ENCODE results near the gene CYP2D6. TPM values are rescaled to one million over a fixed set of nuclear protein-coding genes. Genes with fewer than 3 reads are reported as not detected.

Gene CYP2D6
- total RNA-seq, 1 donor from 2014 or later, result 0.16 TPM

DNA sequence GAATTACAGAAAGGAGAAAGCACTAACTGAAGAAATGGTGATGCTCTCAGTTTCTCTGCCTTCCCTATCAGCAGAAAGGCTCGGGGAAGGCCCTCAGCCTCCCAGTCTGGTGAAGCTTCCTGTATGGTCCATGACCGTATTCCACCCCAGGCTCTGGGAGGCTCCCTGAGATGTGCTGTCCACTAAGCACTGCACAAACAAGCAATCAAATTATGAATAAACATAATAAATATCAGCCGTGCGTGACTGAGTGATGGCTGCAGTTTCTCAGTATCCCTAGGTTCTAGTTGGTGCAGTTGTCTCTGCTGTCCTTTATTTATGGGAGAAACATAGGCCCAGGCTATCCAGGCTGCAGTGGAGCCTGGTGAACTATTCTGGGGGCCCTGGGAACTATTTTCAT lies 47.5 kb downstream of the CYP2D6 start:
- H3K27me3 ChIP-seq (ENCODE audit: low read depth), result no peaks in the 10 kb centered on the region
- no peaks in the 10 kb centered on the region for H3K9me3 ChIP-seq (replicated peaks)
- H3K4me1 ChIP-seq, result peaks cover 87% of the 10 kb centered on the region
- H3K4me3 ChIP-seq, result no peak overlapping the region
- TF ChIP-seq CTCF (IDR thresholded peaks at IDR 0.05; ENCODE audit: borderline replicate concordance), result no peak
- intact Hi-C loops (cut with micrococcal nuclease), result no loop called here
- peaks cover 60% of the 10 kb centered on the region for H3K36me3 ChIP-seq
- H3K27ac ChIP-seq (replicated peaks), result peak overlapping the region; percentile 23
- DNase-seq, result no peak

GRCh38 chr22:42080287-42080686 lies 50.3 kb downstream of the CYP2D6 start:
- intact Hi-C loops (cut with micrococcal nuclease), result no loop called here
- peak overlapping the region; percentile 97 for H3K27ac ChIP-seq (replicated peaks)
- no peak for TF ChIP-seq CTCF (IDR thresholded peaks at IDR 0.05; ENCODE audit: borderline replicate concordance)
- H3K4me3 ChIP-seq, result peak overlapping the region; percentile 75
- H3K27me3 ChIP-seq (ENCODE audit: low read depth), result no peaks in the 10 kb centered on the region
- no peaks in the 10 kb centered on the region for H3K9me3 ChIP-seq (replicated peaks)
- peaks cover 79% of the 10 kb centered on the region for H3K4me1 ChIP-seq
- DNase-seq, result no peak
- H3K36me3 ChIP-seq, result peaks cover 57% of the 10 kb centered on the region

GRCh38 chr22:42079319-42080251 lies 51.0 kb downstream of the CYP2D6 start, which contains the start of gene SMDT1:
Gene SMDT1 (plus strand): TSS chr22:42079700. CDS start chr22:42079769, 69 bp downstream.
- Histone ChIP-seq H3K36me3 (peaks cover 50% of the 10 kb centered on the region), H3K9me3 (replicated peaks) (no peaks in the 10 kb centered on the region), H3K27me3 (ENCODE audit: low read depth) (no peaks in the 10 kb centered on the region), H3K4me1 (peaks cover 79% of the 10 kb centered on the region), H3K4me3 (peak within 1 kb of the TSS; percentile 75), H3K27ac (replicated peaks) (peak within 1 kb of the TSS; percentile 97)
- TF ChIP-seq CTCF (IDR thresholded peaks at IDR 0.05; ENCODE audit: borderline replicate concordance), result no peak
- intact Hi-C loops (cut with micrococcal nuclease), result no loop called here
- DNase-seq, result peak; percentile 99

DNA sequence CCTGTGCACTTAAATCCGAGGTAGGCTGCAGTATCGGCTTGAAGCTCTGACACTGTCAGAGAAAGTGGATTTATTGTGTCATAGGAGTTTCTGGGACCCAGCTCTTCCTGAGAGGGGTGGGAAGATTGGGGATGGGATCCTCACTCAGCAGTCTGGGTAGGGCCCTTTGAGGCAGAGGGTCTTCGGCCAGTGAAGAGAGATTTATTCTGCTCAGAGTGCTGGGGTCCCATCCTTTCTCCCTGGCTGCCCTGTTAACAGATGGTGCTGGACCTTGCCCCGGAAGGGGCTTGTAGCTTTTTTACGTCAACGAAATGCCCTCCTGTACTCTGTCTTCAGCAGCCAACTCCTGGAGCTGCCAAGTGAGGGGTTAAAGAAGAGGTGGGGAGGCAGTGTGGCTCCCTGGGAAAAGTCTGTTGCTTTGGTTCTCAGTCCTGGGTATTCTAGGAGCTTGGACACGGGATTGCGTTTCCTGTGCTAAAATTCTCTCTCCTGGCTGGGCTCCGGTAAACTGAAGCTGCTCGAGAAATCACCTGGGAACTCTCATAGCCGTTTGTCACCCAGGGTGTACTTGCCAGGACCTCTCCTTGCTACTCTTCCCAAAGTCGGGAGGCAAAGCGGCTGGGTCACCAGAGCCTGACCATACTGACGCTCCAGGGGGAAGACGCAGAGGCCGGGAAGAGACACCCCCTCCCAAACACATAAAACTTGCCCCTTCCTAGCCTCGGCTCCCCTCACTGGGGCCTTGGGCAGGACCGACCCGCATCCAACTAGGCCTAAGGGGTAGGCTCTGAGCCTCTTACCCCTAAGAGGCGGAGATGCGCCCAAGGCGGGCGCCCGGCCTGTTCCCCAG lies 51.9 kb downstream of the CYP2D6 start:
- no peak for TF ChIP-seq CTCF (IDR thresholded peaks at IDR 0.05; ENCODE audit: borderline replicate concordance)
- Histone ChIP-seq H3K36me3 (peaks cover 41% of the 10 kb centered on the region), H3K27me3 (ENCODE audit: low read depth) (no peaks in the 10 kb centered on the region), H3K27ac (replicated peaks) (peak overlapping the region; percentile 97), H3K4me3 (peak overlapping the region; percentile 75), H3K4me1 (peaks cover 79% of the 10 kb centered on the region), H3K9me3 (replicated peaks) (no peaks in the 10 kb centered on the region)
- no peak for DNase-seq
- intact Hi-C loops (cut with micrococcal nuclease), result no loop called here

DNA sequence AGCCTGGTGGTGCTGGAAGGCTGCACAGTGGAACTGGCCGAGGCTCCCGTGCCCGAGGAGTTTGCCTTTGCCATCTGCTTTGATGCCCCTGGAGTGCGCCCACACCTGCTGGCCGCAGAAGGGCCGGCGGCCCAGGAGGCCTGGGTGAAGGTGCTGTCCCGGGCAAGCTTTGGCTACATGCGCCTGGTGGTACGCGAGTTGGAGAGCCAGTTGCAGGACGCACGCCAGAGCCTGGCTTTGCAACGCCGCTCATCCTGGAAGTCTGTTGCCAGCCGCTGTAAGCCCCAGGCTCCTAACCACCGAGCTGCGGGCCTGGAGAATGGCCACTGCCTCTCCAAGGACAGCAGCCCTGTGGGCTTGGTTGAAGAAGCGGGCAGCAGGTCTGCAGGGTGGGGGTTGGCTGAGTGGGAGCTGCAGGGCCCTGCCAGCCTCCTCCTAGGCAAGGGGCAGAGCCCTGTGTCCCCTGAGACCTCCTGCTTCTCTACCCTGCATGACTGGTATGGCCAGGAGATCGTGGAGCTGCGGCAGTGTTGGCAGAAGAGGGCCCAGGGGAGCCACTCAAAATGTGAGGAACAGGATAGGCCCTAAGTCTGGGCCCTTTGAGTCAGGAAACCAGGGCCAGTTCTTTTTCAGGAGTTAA lies 53.0 kb downstream of the CYP2D6 start:
- no peak overlapping the region for H3K4me3 ChIP-seq
- no peak for DNase-seq
- H3K4me1 ChIP-seq, result peaks cover 79% of the 10 kb centered on the region
- peak overlapping the region; percentile 97 for H3K27ac ChIP-seq (replicated peaks)
- intact Hi-C loops (cut with micrococcal nuclease), result no loop called here
- no peak for TF ChIP-seq CTCF (IDR thresholded peaks at IDR 0.05; ENCODE audit: borderline replicate concordance)
- H3K9me3 ChIP-seq (replicated peaks), result no peaks in the 10 kb centered on the region
- H3K36me3 ChIP-seq, result peaks cover 30% of the 10 kb centered on the region
- H3K27me3 ChIP-seq (ENCODE audit: low read depth), result no peaks in the 10 kb centered on the region
